Pancreas (tissue), 10 donors: ENCODE data around the gene MEIKIN. TPM values are rescaled to one million over a fixed set of nuclear protein-coding genes. Genes with fewer than 3 reads are reported as not detected.

Experiments
- ATAC-seq, 4 donors: fragments of 200-7000 bp; cut with Tn5 transposase; one replicate each; pipeline versions ENCODE4 v1.8.0 to v1.9.1; 2020; ENCODE audit warnings: mild to moderate bottlenecking in 4 of 4, moderate library complexity in 4 of 4
- DNase-seq, 6 donors: peaks; one replicate each; pipeline ENCODE4 v3.0.0-alpha.2; 2020
- FAIRE-seq: peaks from 2 replicates; lab custom pipeline; 2012; peaks lifted over from hg19 to GRCh38; lab: Jason Lieb, UNC
- H3K27ac ChIP-seq, 4 donors: fragments of 200-600 bp; sonication (generic); 1 replicate in 3 of 4; 2 replicates in 1 of 4; pipeline versions ENCODE4 v1.5.0 to v1.8.0; 2020
- H3K27me3 ChIP-seq, 4 donors: fragments of 200-600 bp; one replicate each; pipeline ENCODE4 v1.8.0; 2021
- H3K36me3 ChIP-seq, 3 donors: fragments of 200-600 bp; sonication (generic) in 1 of 3; one replicate each; pipeline versions ENCODE4 v1.5.0 to v1.8.0; 2020 to 2021
- H3K4me1 ChIP-seq, 3 donors: fragments of 200-600 bp; one replicate each; pipeline ENCODE4 v1.8.0; 2021
- H3K4me3 ChIP-seq, 4 donors: fragments of 200-600 bp; sonication (generic) in 2 of 4; one replicate each; pipeline versions ENCODE4 v1.5.0 to v1.8.0; 2020 to 2021
- H3K9me3 ChIP-seq, 4 donors: fragments of 200-600 bp; one replicate each; pipeline ENCODE4 v1.8.0; 2021
- WGBS, 2 donors: extraction: QIAGEN DNeasy Blood & Tissue Kit; methylation state at CpG; one replicate each; pipeline ENCODE4 v1.1.7; 2013; 5-methylcytosine and 5-hydroxymethylcytosine counted together
- intact Hi-C, 3 donors: fragments of 100-400 bp; cut with DNase I; formaldehyde crosslinking; loops; one replicate each; pipeline versions ENCODE4 v1.11.1 to v1.14.2; 2022
- polyA plus RNA-seq, 2 donors: library from polyadenylated mRNA; stranded (reverse); fragments of 200-250 nt; gene quantifications; one replicate each; pipeline ENCODE4 v1.2.3, GENCODE V29; 2013
- total RNA-seq, 6 donors: library from RNA; stranded (reverse); fragmentation: NEBNext Ultra II Directional in 4 of 6; extraction: Animal tissue kit (Norgen Biotek cat#: 25700) in 4 of 6; gene quantifications; one replicate each; pipeline versions ENCODE4 v1.2.1 to v1.2.4, GENCODE V29; 2021 to 2023
- TF ChIP-seq, protein P1 (sequence below), 4 donors: fragments of 200-600 bp; sonication (generic) in 3 of 4; IDR thresholded peaks; one replicate each; pipeline versions ENCODE4 v1.5.0 to v1.8.0; 2021; ENCODE audit warnings: antibody characterized with exemption in 4 of 4
- donor health status: healthy with polysubstance abuse.
- donor health status: DM: no; HTN: no; CAD: no; lungs with moderate emphysema.
- donor health status: DM: no; HTN: no; CAD: no.
- donor health status: control.
- donor health status: control.
- donor health status: Bipolar disorder and iron deficiency.
- donor health status: DM: yes; HTN: yes; CAD: no.
- donor health status: DM: no; HTN: no; CAD: no.
- donor health status: DM: no; HTN: no; CAD: no.
- donor health status: DM: yes; HTN: yes; CAD: no.

MEIKIN gene
- total and polyA plus RNA-seq, 8 donors, result 1.2 TPM; not detected in 7

DNA sequence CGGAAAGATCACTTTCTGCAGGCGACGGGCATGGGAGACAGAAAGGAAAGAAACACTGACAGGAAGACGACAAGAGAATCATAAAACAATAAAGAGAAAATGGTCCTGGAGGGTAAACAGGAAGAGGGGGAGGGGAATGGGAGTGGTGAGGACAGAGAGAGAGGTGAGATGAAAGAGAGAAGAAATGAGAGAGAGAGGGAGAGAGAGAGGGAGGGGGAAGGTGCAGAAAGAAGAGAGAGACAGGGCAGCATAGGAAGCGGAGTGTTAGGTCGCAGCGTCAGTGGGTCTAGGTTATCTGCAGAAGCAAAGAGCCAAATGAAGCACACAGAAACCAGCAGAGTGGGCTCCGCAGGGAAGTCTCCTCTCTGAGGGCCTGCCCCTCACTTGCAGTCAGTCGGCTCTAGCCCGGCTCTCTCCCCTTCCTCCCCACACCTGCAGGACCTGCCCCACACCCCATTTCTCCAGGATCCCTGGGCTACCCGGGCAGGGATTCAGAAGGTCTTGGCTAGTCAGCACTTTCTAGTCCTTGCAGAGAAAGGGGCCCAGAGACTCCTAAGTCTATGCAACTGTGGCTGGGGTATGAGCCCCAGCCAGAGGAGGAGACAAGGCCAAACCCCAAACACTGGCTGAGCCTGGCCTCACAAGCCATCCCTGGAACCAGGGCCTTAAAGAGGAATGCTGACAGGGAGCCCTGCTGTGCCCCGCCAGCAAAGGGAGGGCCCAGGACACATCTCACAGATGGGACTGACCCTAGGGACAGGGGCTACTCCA is 29.7 kb upstream of the MEIKIN start:
- Histone ChIP-seq H3K9me3 (no peaks in the 10 kb centered on the region), H3K27me3 (no peaks in the 10 kb centered on the region), H3K27ac (no peak overlapping the region), H3K4me1 (no peaks in the 10 kb centered on the region), H3K4me3 (no peak overlapping the region), H3K36me3 (no peaks in the 10 kb centered on the region)
- intact Hi-C loops, result no loop called here
- TF ChIP-seq, protein P1, sequence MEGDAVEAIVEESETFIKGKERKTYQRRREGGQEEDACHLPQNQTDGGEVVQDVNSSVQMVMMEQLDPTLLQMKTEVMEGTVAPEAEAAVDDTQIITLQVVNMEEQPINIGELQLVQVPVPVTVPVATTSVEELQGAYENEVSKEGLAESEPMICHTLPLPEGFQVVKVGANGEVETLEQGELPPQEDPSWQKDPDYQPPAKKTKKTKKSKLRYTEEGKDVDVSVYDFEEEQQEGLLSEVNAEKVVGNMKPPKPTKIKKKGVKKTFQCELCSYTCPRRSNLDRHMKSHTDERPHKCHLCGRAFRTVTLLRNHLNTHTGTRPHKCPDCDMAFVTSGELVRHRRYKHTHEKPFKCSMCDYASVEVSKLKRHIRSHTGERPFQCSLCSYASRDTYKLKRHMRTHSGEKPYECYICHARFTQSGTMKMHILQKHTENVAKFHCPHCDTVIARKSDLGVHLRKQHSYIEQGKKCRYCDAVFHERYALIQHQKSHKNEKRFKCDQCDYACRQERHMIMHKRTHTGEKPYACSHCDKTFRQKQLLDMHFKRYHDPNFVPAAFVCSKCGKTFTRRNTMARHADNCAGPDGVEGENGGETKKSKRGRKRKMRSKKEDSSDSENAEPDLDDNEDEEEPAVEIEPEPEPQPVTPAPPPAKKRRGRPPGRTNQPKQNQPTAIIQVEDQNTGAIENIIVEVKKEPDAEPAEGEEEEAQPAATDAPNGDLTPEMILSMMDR (IDR thresholded peaks at IDR 0.05), result no peak
- WGBS, 2 donors, result 80 to 84% methylated on average over 12 of the region's 12 CpGs
- ATAC-seq (no peak), FAIRE-seq (no peak), DNase-seq (no peak)

DNA sequence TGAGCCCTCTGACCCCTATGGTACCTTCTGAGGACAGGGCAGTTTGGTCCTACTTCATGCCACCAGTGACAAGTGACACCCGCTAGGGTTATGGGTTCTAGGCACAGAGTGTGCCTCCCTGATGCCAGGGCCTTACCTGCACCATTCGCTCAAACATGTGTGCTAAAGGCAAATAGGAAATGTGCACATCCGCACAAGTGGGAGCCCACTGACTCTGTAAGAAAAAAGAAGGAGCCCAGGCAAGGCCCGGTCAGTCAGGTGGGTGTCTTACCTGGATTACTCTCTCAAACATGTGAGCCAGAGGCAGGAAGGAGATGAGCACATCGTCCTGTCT is 29.1 kb upstream of the MEIKIN start:
- Histone ChIP-seq H3K36me3 (no peaks in the 10 kb centered on the region), H3K27me3 (no peaks in the 10 kb centered on the region), H3K27ac (no peak overlapping the region), H3K9me3 (no peaks in the 10 kb centered on the region), H3K4me1 (no peaks in the 10 kb centered on the region), H3K4me3 (no peak overlapping the region)
- ATAC-seq (no peak), DNase-seq (no peak), FAIRE-seq (no peak)
- intact Hi-C loops, result no loop called here
- WGBS, 2 donors, result 83 to 88% methylated on average over 5 of the region's 5 CpGs
- TF ChIP-seq, protein P1 (IDR thresholded peaks at IDR 0.05), result no peak

DNA sequence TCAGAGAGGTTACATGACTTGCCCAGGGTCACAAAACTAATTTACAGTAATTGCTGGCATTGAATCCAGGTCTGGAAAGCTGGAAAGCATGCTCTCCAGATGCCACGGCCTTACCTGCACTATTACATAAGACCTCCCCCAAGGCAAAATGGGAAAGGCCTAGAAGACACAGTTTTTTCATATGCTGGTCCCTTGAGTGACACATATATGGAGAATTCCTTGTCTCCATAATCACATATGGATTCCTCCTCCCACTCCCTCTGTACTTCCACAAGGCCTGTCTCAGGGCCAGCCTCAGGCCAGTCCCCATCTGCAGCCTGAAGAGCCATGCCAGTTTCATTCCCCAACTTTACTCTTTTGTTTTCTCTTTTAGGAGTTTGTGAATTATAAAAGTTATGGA is 28.6 kb upstream of the MEIKIN start:
- intact Hi-C loops, result no loop called here
- 84 to 86% methylated on average over 1 of the region's 1 CpG for WGBS, 2 donors

DNA sequence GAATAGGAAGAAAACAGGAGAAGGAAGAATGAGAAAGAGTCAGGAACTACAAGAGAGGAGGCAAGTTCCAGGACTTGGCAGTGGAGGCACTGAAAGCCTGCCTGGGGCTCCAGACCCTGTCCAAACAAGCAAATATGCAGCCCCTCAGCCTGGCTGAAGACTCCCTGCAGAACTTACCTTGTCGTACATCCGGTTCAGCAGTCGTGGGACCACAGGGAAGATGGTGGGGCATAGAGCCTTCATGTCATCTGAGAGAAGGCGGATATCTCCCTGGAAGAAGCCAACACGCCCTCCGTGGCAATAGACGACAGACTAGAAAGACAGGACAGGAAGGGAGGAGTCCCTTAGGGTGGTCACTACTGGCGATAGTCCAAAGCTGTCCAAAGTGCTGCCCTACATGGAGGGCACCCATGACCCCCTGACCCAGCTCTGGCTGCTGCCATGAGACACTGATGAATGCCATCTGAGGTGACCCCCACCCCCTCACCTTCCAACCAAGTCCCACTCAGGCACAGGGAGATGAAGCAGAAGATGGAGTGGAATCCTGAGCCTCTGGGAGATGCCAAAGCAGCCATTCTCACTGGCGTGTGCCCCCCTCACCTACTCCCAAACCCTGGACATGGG is 27.7 kb upstream of the MEIKIN start:
- TF ChIP-seq, protein P1 (IDR thresholded peaks at IDR 0.05), result no peak
- Histone ChIP-seq H3K9me3 (no peaks in the 10 kb centered on the region), H3K36me3 (no peaks in the 10 kb centered on the region), H3K27me3 (no peaks in the 10 kb centered on the region), H3K4me3 (no peak overlapping the region), H3K27ac (no peak overlapping the region), H3K4me1 (no peaks in the 10 kb centered on the region)
- no peak for FAIRE-seq
- intact Hi-C loops, result no loop called here
- WGBS, 2 donors, result 84 to 87% methylated on average over 9 of the region's 9 CpGs
- no peak for DNase-seq
- no peak for ATAC-seq

More for the DNA sequence above, 28.6 kb upstream of the MEIKIN start:
- FAIRE-seq (no peak), DNase-seq (no peak), ATAC-seq (no peak)
- H3K27ac ChIP-seq, result no peak overlapping the region
- no peaks in the 10 kb centered on the region for H3K4me1 ChIP-seq
- no peaks in the 10 kb centered on the region for H3K27me3 ChIP-seq
- H3K36me3 ChIP-seq, result no peaks in the 10 kb centered on the region
- TF ChIP-seq, protein P1 (IDR thresholded peaks at IDR 0.05), result no peak
- H3K9me3 ChIP-seq, result no peaks in the 10 kb centered on the region
- H3K4me3 ChIP-seq, result no peak overlapping the region

DNA sequence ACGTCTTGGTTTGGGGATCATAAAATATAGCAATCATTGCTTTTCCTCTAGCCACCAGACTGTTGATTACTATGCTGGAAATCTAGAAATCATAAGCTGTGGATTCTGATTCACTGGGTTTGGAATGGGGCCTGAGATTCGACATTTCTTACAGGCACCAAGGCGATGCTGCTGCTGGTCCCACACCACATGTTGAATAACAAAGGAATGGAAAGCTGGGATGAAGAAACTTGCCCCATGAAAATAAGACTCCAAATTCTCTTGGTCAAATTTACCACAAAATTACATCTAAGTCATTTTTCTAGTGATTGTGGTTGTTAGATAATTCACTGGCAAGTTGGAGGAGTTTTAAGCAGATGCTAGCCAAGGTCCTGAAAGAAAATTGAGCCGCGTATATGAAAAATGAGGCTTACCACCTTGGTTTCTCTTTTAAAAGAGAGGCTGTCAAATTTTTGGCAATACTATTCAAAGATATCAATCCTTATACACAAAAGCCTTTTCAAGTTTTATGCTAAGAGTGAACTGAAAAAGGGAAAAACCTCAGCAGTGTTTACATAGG is 23.0 kb upstream of the MEIKIN start:
- Histone ChIP-seq H3K4me3 (no peak overlapping the region), H3K36me3 (no peaks in the 10 kb centered on the region), H3K9me3 (no peaks in the 10 kb centered on the region), H3K4me1 (no peaks in the 10 kb centered on the region), H3K27me3 (no peaks in the 10 kb centered on the region), H3K27ac (no peak overlapping the region)
- WGBS, 2 donors, result 81 to 84% methylated on average over 5 of the region's 5 CpGs
- ATAC-seq (no peak), DNase-seq (no peak), FAIRE-seq (no peak)
- TF ChIP-seq, protein P1 (IDR thresholded peaks at IDR 0.05), result no peak
- intact Hi-C loops, result no loop called here
